ENCODE measurements around the gene HSPA12B.
"Not testable (repeated sequence)": the region's sequence is repeated elsewhere in the genome, so short reads cannot be mapped to it uniquely, and the experiment has no call there.

HSPA12B gene

GRCh38 chr20:3788685-3789155 lies 56.2 kb downstream of the HSPA12B start:
- DNase-seq = no peak

GRCh38 chr20:3789201-3789600 lies 56.7 kb downstream of the HSPA12B start:
- not testable (repeated sequence) for DNase-seq

- DNase-seq = not testable (repeated sequence)
Observed at GRCh38 chr20:3794168-3794567, 61.7 kb downstream of the HSPA12B start.

- DNase-seq = no peak
Observed at GRCh38 chr20:3794701-3795420, 62.4 kb downstream of the HSPA12B start.

GRCh38 chr20:3795511-3796468 lies 63.3 kb downstream of the HSPA12B start, which contains the start of gene CDC25B:
CDC25B (plus strand) TSS chr20:3796310; CDS start chr20:3796532, 222 bp downstream.
- peak; percentile 67 for DNase-seq

GRCh38 chr20:3796477-3797225 lies 64.2 kb downstream of the HSPA12B start:
- DNase-seq = no peak

- DNase-seq = no peak
Observed at GRCh38 chr20:3797226-3797545, 64.7 kb downstream of the HSPA12B start.

- no peak for DNase-seq
Observed at GRCh38 chr20:3797592-3798372, 65.3 kb downstream of the HSPA12B start.

GRCh38 chr20:3798373-3798768 lies 65.9 kb downstream of the HSPA12B start:
- DNase-seq = no peak

GRCh38 chr20:3798908-3799248 lies 66.4 kb downstream of the HSPA12B start:
- DNase-seq = no peak

GRCh38 chr20:3800256-3800877 lies 67.9 kb downstream of the HSPA12B start:
- no peak for DNase-seq

- DNase-seq = no peak
Observed at GRCh38 chr20:3800878-3801260, 68.4 kb downstream of the HSPA12B start.

- no peak for DNase-seq
Observed at GRCh38 chr20:3801299-3801698, 68.8 kb downstream of the HSPA12B start.

- no peak for DNase-seq
Observed at GRCh38 chr20:3801846-3802245, 69.4 kb downstream of the HSPA12B start.
